SK-N-MC (cell line): ENCODE measurements around the gene POU5F2.

ENCODE experiments used
- DNase-seq: peaks from one replicate; pipeline ENCODE4 v3.0.0-alpha.2; 2011; ENCODE audit warnings: low read depth, low spot score
- H3K27ac ChIP-seq: fragments of 200-600 bp; sonication (generic); 2 replicates; pipeline ENCODE4 v1.5.1; 2016; ENCODE audit warnings: mixed run types
- H3K36me3 ChIP-seq: fragments of 200-600 bp; sonication (generic); 2 replicates; pipeline ENCODE4 v1.6.1; 2017; ENCODE audit warnings: antibody characterized with exemption, low read length, mixed read lengths; ENCODE audit not compliant: insufficient read depth
- H3K4me3 ChIP-seq: fragments of 200-600 bp; sonication (generic); 2 replicates; pipeline ENCODE4 v1.5.1; 2016
- H3K9ac ChIP-seq: fragments of 200-600 bp; sonication (generic); 2 replicates; pipeline ENCODE4 v1.8.0; 2017; ENCODE audit warnings: mixed run types, mixed read lengths; ENCODE audit not compliant: insufficient read length
- H3K9me3 ChIP-seq: fragments of 200-600 bp; sonication (generic); 2 replicates; pipeline ENCODE4 v1.6.1; 2017; ENCODE audit warnings: low read depth, mild to moderate bottlenecking, antibody characterized with exemption, low read length, moderate library complexity, mixed read lengths
- EZH2 ChIP-seq: fragments of 200-600 bp; sonication (generic); IDR thresholded peaks from one replicate; pipeline ENCODE4 v1.6.1; 2017; ENCODE audit warnings: antibody characterized with exemption
- FOXP2 ChIP-seq: optimal IDR thresholded peaks from 2 replicates; pipeline ENCODE3; 2011; ENCODE audit warnings: mild to moderate bottlenecking, moderate library complexity; ENCODE audit not compliant: insufficient read depth; ENCODE audit errors: extremely low read length, control extremely low read depth
- POLR2AphosphoS5 ChIP-seq: IDR thresholded peaks from 2 replicates; pipeline ENCODE4 v1.6.1; 2012; ENCODE audit warnings: mild to moderate bottlenecking, low read depth, low read length, borderline replicate concordance

POU5F2 gene

GRCh38 chr5:93755716-93756115 lies 14.3 kb upstream of the POU5F2 start:
- Histone ChIP-seq H3K4me3 (no peak overlapping the region), H3K36me3 (no peaks in the 10 kb centered on the region), H3K27ac (no peak overlapping the region), H3K9ac (no peak overlapping the region), H3K9me3 (no peaks in the 10 kb centered on the region)
- no peak for DNase-seq
- no peak for TF ChIP-seq FOXP2
- no peak for TF ChIP-seq POLR2AphosphoS5
- TF ChIP-seq EZH2, result no peak

DNA sequence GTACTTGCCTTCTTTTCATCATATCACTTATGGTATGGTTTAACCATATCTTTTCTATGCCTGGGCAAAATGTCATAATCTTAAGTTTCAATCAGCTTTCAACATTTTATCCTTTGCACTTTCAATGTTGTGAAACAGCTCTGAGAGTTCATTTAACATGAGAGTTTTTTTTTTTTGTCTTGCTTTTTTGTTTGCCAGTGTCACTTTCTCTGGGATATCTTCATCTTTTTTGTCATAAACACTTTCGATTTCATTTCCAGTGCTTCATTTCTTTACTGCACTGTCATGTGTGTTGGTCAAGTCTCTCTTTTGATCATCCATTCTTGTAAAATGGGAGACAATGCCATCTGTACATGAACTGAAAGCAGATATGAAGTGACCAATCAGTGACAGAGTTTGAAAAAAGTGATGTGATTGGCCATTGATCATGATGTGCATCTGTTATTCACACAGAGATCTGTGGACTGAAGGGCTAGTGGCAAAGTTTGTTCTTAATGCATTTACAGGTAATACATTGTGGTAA lies 7.5 kb upstream of the POU5F2 start:
- Histone ChIP-seq H3K9ac (no peak overlapping the region), H3K27ac (no peak overlapping the region), H3K4me3 (no peak overlapping the region), H3K36me3 (no peaks in the 10 kb centered on the region), H3K9me3 (no peaks in the 10 kb centered on the region)
- DNase-seq, result no peak
- no peak for TF ChIP-seq EZH2
- TF ChIP-seq FOXP2, result no peak
- TF ChIP-seq POLR2AphosphoS5, result no peak

DNA sequence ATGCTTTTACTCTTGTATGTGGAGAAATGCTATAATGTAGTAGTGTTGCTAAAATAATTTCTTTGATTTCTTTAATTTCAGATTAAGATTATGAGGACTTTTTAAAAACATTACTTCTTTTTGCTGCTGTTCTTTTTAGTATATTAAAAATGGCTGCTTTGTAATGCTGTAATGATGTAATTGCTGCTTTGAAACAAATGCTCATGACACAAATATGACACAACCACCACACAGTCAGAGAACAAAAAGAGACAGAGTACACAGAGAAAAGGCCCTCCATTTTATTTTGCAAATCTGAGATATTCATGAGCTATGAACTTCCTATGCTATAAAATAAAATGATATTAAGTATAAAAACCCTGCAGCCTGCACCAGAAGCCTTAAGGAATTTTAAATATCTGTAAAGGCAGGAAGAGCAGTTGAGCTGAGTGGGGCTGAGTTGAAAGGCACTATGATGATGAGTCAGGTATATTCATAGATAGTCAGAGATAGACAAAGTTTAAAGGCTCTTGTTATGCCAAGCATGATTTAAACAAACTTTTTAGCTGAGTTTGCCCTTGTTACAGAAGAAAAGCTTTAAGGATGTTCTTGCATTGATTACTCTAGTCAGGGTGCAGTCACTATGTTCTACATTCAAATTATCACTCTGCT lies 5.1 kb upstream of the POU5F2 start:
- Histone ChIP-seq H3K27ac (peak overlapping the region; percentile 81), H3K9me3 (no peaks in the 10 kb centered on the region), H3K9ac (no peak overlapping the region), H3K36me3 (no peaks in the 10 kb centered on the region), H3K4me3 (no peak overlapping the region)
- no peak for TF ChIP-seq FOXP2
- TF ChIP-seq POLR2AphosphoS5, result no peak
- no peak for TF ChIP-seq EZH2
- no peak for DNase-seq

DNA sequence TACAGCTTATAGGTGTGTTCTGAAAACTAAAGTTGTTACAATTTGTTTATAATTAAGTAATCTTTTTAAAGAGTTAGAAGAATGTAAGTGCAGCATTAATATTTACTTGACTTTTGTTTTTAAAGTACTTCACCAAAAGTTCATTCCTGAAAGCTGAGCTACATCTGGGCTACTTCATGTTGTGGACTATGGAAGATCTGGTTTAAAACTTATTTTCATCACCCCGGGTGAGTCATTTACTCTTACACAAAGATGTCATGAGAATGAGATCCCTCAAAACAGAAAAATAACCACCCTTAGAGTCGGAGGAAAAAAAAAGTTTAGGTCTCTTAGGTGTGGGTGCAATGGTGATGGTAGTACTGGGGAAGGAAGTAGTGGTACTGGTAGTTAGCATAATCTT lies 5.1 kb downstream of the POU5F2 start:
- Histone ChIP-seq H3K36me3 (peaks cover 7% of the 10 kb centered on the region; the same call in 1 of the 2 replicates), H3K9ac (no peak overlapping the region), H3K9me3 (no peaks in the 10 kb centered on the region), H3K27ac (no peak overlapping the region), H3K4me3 (no peak overlapping the region)
- DNase-seq, result no peak
- TF ChIP-seq FOXP2 (no peak), POLR2AphosphoS5 (no peak)

GRCh38 chr5:93735378-93735777 lies 6.0 kb downstream of the POU5F2 start:
- Histone ChIP-seq H3K9me3 (no peaks in the 10 kb centered on the region), H3K9ac (no peak overlapping the region), H3K4me3 (no peak overlapping the region), H3K27ac (no peak overlapping the region), H3K36me3 (peaks cover 7% of the 10 kb centered on the region; the same call in 1 of the 2 replicates)
- TF ChIP-seq POLR2AphosphoS5, result no peak
- no peak for TF ChIP-seq EZH2
- no peak for TF ChIP-seq FOXP2
- no peak for DNase-seq

DNA sequence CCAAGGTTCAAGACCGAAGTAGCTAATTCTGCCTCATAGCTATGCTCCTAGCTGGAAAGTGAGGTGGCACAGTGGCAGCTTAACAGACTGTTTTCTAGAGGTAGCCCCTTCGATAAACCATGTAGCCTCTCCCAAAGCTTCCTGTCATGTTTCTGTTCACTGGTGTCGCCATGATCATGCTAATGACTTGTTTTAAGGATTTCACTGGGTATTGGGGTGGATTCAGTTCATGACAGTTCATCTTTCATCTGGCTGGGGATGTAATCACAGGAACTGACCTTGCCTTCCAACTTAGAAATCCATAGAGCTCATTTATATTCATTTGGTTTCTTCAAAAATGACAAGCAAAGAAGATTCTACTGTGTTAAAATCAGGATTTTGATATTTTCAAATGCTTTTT lies 9.4 kb downstream of the POU5F2 start:
- Histone ChIP-seq H3K9ac (no peak overlapping the region), H3K36me3 (no peaks in the 10 kb centered on the region), H3K27ac (no peak overlapping the region), H3K9me3 (no peaks in the 10 kb centered on the region), H3K4me3 (no peak overlapping the region)
- DNase-seq, result no peak
- no peak for TF ChIP-seq FOXP2
- no peak for TF ChIP-seq EZH2
- no peak for TF ChIP-seq POLR2AphosphoS5

- Histone ChIP-seq H3K4me3 (no peak overlapping the region), H3K9ac (no peak overlapping the region), H3K27ac (no peak overlapping the region), H3K36me3 (no peaks in the 10 kb centered on the region), H3K9me3 (no peaks in the 10 kb centered on the region)
- TF ChIP-seq EZH2 (no peak), POLR2AphosphoS5 (no peak), FOXP2 (no peak)
- DNase-seq, result no peak
These were observed 14.8 kb downstream of the POU5F2 start for GRCh38 chr5:93726595-93726994.

GRCh38 chr5:93724791-93725190 lies 16.6 kb downstream of the POU5F2 start:
- DNase-seq, result no peak
- TF ChIP-seq EZH2 (no peak), FOXP2 (no peak), POLR2AphosphoS5 (no peak)
- Histone ChIP-seq H3K9ac (no peak overlapping the region), H3K27ac (no peak overlapping the region), H3K4me3 (no peak overlapping the region), H3K36me3 (no peaks in the 10 kb centered on the region), H3K9me3 (no peaks in the 10 kb centered on the region)

DNA sequence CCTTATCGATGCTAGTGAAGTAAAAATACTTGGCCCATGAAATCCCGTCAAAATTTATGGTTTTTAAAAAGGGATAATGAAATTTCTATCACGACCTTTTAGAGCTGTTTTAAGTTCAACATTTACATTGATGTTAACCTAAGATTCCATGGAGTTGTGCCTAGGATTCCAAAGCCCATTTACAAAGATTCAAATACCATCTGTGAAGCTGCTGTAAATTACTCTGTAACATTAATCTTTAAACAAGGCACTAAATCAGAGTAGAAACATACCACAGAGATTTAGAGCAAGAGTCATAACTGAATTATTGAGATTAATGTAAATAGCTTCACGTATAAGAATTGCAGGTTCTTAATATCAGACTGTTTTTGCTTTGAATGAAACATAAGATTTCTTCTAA lies 17.7 kb downstream of the POU5F2 start:
- Histone ChIP-seq H3K4me3 (no peak overlapping the region), H3K36me3 (no peaks in the 10 kb centered on the region), H3K27ac (no peak overlapping the region), H3K9ac (no peak overlapping the region), H3K9me3 (no peaks in the 10 kb centered on the region)
- DNase-seq, result no peak
- TF ChIP-seq FOXP2, result no peak
- no peak for TF ChIP-seq EZH2
- TF ChIP-seq POLR2AphosphoS5, result no peak
